NCI-H460 (cell line): ENCODE measurements around the gene WDTC1. TPM values are rescaled to one million over a fixed set of nuclear protein-coding genes. Genes with fewer than 3 reads are reported as not detected.
"Not testable (repeated sequence)": the region's sequence is repeated elsewhere in the genome, so short reads cannot be mapped to it uniquely, and the experiment has no call there.

ENCODE experiments used
- DNase-seq: peaks from one replicate; pipeline ENCODE4 v3.0.0-alpha.2; 2016; ENCODE audit warnings: low read depth; ENCODE audit errors: extremely low read depth
- polyA plus RNA-seq: library from polyadenylated mRNA; depleted of rRNA; stranded (reverse); fragments of >200 nt; gene quantifications from 2 replicates; pipeline ENCODE4 v1.2.3, GENCODE V29; 2014; cell fraction: nucleus; rRNA removed
- total RNA-seq: library from RNA; depleted of rRNA; stranded (reverse); fragments of >200 nt; shearing (Covaris generic); gene quantifications from 2 replicates; pipeline ENCODE4 v1.2.3, GENCODE V29; 2014; rRNA removed

Gene WDTC1, protein sequence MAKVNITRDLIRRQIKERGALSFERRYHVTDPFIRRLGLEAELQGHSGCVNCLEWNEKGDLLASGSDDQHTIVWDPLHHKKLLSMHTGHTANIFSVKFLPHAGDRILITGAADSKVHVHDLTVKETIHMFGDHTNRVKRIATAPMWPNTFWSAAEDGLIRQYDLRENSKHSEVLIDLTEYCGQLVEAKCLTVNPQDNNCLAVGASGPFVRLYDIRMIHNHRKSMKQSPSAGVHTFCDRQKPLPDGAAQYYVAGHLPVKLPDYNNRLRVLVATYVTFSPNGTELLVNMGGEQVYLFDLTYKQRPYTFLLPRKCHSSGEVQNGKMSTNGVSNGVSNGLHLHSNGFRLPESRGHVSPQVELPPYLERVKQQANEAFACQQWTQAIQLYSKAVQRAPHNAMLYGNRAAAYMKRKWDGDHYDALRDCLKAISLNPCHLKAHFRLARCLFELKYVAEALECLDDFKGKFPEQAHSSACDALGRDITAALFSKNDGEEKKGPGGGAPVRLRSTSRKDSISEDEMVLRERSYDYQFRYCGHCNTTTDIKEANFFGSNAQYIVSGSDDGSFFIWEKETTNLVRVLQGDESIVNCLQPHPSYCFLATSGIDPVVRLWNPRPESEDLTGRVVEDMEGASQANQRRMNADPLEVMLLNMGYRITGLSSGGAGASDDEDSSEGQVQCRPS
- 10.3 and 11.2 TPM in 2 replicates for total RNA-seq
- polyA plus RNA-seq, result 3.5 and 3.7 TPM in 2 replicates

DNA sequence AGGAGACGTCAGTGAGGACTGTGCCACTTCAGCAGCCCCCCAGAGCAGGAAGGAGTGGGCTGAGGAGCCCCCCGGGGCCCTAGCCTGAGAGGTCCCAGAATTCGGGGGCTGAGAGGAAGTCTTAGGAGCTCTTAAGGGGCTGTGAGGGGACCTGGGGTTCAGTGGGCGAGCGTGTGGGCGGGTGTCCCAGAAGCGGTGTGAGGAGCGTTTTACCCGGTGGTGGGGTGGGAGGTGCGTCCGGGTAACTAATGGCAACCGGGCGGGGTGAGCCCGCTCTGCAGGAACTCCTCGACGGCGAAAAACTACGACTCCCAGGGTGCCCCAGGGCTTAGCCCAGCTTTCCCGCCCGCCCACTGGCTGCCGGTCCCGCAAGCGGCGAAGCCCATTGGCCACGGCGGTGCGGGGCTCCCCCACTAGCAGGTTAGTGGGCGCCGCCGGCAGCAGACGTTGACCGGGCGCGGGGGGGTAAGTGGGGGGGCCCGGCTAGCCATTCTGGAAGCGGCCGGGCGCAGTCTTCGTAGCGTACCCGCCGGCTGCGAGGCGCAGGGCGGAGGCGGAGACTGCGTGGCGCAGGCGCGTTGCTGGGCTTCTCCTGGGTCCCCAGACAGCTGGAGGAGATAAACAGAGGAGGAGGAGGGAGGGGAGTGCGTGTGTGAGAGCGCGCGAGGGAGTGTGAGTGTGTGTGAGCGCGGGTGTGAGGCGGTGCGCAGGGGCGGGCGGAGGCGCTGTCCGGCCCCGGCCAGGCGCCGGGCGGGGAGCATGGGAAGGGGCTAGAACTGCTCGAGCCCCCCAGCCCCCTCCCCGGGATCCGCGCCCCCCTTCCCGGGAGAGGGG is at the start of gene WDTC1:
WDTC1 (plus strand) TSS at position 584 of the 834 bp plus-strand sequence. CDS start 26,423 bp downstream, outside the sequence.
- peak; percentile 87 for DNase-seq

DNA sequence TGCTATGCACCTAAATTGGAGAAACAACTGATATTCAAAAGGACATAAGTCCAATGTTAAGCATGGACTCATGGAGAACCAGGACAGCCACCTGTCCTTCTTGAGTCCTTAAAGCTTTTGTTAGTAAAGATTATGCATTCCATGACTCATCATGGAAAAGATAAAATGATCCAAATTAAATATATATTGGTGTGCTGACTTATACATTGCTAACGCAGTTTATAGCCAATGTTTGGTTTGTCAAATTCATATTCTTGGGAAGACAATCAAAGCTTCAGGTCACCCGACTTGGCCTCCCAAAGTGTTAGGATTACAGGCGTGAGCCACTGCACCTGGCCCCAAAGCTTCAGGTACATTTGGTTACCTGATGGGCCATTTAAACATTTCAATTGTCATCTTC is 49.8 kb upstream of the WDTC1 start:
- DNase-seq, result not testable (repeated sequence)

DNA sequence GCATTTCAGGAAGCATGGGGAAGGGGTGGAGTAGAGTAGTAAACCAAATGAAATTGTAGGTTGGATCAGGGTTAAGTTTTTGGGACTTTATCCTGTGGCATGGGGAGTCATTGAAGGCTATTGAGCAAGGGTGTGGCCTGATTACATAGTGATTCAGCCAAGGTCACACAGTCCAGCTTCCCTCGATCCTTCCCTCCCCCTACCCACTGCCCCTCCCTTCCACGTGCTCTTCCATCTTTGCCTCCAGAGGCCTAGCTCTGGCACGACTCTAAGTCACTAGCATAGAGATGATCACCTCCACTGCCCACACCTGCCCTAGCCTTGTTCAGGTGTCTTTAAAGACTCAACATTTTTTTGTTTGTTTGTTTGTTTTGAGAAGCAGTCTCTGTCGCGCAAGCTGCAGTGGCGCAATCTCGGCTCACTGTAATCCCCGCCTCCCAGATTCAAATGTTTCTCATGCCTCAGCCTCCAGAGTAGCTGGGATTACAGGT is 42.3 kb upstream of the WDTC1 start:
- peak; percentile 92 for DNase-seq

DNA sequence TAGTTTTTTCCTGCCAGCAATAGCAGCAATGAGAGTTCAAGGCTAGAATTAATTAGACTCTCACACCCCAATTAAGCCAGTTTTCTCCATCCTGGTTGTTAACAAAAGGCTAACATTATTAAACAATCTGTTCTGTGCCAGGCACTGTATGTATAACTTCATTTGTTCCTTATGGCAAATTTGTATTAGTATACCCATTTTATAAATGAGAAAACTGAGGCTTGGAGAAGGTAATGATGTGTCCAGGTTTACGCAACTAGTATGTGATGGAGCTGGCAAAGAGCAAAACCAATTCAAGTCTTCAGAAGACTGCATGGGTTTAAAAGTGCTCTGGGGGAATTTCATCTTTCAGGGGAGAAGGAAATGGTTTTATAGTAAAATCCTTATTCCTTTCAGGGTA is 41.2 kb upstream of the WDTC1 start:
- DNase-seq, result no peak

DNA sequence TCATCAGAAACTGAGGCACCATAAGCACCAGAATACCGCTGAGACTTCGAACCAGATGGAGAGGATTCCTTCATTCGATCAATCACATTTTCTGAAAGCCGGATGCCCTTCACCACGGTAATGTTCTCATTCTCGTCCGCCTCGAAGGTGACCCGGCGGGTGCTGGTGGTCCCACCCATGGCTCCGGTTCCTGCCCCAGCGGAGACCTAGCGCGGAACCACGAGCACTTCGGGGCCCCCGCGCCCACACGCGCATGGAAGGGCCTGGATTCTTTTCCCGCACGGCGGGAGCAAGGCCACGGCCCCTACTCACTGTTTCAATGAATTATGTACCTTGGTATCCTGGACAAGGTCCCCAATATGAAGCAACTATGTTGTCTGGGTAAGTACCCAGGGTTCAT is 33.1 kb upstream of the WDTC1 start:
- DNase-seq, result no peak

DNA sequence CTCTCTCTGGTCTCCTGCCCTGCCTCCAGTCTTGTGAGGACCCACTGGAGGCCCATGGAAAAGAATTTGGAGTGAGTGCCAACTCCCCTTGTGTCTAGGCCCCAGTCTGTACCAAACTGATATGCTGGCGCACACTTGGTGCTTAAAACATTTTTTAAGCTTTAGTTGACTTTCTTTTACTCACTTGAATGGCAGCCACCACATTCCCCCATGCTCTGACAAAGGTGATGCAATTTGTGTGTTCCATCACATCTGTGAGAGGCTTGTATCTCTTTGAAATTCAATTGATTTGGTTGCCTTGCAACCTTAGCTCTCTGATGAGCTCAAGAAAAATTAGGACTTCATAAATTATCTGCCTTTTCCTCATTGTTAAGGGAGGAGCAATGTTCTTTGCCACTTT is 30.5 kb upstream of the WDTC1 start:
- no peak for DNase-seq

DNA sequence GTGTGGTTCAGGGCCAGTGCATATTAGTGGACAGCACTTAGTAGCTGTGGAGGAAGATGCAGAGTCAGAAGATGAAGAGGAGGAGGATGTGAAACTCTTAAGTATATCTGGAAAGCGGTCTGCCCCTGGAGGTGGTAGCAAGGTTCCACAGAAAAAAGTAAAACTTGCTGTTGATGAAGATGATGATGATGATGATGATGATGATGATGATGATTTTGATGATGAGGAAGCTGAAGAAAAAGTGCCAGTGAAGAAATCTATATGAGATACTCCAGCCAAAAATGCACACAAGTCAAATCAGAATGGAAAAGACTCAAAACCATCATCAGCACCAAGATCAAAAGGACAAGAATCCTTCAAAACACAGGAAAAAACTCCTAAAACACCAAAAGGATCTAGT is 27.2 kb upstream of the WDTC1 start:
- DNase-seq, result not testable (repeated sequence)

DNA sequence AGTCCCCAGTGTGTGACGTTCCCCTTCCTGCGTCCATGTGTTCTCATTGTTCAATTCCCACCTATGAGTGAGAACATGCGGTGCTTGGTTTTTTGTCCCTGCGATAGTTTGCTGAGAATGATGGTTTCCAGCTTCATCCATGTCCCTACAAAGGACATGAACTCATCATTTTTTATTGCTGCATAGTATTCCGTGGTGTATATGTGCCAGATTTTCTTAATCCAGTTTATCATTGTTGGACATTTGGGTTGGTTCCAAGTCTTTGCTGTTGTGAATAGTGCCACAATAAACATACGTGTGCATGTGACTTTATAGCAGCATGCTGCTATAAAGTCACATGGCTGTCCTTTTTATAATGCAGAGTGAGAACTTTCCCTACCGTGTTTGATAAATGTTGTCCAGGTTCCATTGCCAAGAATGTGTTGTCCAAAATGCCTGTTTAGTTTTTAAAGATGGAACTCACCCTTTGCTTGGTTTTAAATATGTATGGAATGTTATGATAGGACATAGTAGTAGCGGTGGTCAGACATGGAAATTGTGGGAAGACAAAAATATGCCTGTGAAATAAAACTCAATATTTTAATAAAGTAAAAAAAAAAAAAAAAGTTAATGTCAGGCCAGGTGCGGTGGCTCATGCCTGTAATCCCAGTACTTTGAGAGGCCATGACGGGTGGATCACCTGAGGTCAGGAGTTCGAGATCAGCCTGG is 26.1 kb upstream of the WDTC1 start:
- DNase-seq, result not testable (repeated sequence)

DNA sequence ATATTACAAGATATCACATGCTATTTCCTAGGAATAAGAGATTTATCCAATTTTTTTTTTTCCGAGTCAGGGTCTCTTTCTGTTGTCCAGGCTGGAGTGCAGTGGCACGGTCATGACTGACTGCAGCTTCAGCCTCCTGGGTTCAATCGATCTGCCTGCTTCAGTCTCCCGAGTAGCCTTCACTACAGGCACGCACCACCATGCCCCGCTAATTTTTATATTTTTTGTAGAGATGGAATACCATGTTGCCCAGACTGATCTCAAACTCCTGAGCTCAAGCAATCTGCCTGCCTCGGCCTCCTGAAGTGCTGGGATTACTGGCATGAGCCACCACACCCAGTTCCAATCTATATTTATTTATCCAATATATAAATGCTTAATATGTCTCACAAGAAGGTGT is 18.0 kb upstream of the WDTC1 start:
- DNase-seq, result no peak

DNA sequence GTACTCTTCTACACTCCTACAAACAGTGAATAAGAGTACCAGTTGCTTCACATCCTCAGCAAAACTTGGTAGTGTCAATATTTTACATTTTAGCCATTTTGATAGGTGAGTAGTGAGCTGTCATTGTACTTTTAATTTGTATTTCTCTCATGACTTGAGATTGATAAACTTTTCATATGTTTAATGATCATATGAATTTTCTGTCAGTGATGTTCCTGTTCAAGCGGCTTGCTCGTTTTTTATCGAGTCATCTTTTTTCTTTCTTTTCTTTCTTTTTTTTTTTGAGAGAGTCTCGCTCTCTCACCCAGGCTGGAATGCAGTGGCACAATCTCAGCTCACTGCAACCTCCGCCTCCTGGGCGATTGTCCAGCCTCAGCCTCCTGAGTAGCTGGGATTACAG is 17.0 kb upstream of the WDTC1 start:
- DNase-seq, result no peak

DNA sequence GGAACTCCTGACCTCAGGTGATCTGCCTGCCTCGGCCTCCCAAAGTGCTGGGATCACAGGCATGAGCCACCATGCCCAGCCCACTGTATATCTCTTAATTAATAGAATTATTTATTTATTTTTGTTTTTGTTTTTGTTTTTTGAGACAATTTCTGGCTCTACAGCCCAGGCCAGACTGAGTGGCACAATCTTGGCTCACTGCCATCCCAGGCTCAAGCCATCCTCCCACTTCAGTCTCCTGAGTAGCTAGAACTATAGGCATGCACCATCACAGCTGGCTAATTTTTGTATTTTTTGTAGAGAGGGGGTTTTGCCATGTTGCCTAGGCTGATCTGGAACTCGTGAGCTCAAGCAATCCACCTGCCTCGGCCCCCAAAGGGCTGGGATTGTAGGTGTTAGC is 15.7 kb upstream of the WDTC1 start:
- DNase-seq, result no peak

DNA sequence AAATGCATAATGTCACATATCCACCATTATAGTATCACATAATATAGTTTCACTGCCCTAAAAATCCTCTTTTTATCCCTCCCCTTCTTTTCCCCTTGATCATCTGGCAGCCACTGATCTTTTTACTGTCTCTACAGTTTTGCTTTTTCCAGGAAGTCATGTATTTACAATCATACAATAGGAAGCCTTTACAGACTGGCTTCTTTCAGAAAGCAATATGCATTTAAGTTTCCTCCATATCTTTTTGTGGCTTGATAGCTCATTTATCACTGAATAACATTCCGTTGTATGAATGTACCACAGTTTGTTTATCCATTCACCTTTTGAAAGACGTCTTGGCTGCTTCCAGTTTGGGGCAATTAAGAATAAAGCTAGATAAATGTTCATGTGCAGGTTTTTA is 14.3 kb upstream of the WDTC1 start:
- DNase-seq, result no peak

DNA sequence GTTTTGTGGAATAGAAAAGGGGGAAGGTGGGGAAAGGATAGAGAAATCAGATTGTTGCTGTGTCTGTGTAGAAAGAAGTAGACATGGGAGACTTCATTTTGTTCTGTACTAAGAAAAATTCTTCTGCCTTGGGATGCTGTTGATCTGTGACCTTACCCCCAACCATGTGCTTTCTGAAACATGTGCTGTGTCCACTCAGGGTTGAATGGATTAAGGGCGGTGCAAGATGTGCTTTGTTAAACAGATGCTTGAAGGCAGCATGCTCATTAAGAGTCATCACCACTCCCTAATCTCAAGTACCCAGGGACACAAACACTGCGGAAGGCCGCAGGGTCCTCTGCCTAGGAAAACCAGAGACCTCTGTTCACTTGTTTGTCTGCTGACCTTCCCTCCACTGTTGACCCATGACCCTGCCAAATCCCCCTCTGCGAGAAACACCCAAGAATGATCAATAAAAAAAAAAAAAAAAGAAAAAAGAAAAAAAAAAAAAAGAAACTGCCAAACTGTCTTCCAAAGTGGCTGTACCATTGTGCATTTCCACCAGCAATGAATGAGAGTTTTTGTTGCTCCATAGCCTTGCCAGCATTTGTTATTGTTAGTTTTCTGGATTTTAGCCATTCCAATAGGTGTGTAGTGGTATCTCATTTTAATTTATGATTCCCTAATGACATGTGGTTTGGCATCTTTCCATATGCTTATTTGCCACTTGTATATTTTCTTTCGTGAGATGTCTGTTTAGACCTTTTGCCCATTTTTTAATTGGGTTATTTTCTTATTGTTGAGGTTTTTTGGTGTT is 13.5 kb upstream of the WDTC1 start:
- DNase-seq, result not testable (repeated sequence)

DNA sequence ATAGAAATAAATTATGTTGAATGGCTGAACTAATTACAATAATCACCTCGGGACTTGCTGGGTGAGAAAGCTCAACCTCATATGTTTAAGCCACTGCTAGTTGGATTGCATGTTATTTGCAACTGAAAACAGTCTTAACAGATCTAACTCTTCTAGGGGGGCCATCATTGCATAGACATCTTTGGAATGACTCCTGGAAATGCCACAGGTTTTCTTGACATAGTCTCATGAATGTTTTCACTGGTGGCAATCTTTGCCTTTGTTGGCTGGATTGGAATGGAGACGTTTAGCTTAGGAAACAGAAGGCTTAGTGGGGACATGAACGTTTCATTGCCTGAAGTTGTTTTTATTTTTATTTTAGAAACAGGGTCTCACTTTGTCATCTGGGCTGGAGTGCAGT is 8.8 kb upstream of the WDTC1 start:
- DNase-seq, result no peak

DNA sequence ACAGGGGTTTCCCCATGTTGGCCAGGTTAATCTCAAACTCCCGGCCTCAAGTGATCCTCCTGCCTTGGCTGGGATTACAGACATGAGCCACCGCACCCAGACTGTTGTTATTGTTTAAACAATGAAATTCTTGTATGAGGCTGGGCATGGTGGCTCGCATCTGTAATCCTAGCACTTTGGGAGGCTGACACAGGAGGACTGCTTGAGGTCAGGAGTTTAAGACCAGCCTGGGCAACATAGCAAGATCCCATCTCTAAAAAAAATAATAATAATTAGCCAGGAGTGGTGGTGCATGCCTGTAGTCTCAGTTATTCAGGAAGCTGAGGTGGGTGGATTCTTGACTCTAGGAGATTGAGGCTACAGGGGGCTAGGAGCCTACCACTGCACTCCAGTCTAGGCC is 6.7 kb upstream of the WDTC1 start:
- no peak for DNase-seq

DNA sequence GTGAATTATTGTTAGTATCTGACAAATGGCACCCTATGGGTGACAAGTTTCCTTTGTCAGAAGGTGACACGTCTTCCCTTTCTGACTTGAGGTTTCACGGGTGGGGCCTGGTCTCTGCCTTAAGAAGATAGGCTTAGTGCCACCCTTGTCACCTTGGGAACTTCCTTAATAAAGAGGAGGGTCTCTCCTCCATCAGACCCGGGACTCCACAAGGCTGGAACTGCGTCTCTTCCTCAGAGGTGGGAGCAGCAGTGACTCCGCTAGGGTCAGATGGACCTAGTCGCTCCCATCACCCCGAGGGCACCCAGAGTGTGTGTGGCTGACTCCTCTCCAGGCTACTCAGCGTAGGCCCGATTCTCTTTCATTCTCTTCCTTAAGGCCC is 774 bp upstream of the WDTC1 start:
- no peak for DNase-seq

DNA sequence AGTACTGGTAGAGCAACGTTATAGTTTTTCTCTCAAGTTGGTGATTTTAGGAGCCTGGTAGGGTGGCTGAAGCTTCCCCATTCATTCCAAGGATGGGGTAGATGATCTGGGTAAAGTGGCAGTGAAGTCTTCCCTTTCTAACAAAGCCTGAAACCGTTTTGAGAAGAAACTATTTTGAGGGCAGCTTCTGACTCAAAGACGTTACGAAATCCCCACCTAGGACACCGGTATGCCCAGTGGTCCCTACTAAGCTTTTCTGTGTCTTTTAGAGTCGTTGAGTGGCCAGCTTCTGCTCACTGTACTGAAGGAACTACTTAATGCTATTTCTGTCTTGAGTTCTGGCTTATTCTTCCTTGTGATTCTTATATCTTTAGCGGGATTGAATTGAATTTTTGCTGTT is 1.4 kb downstream of the WDTC1 start:
- no peak for DNase-seq

DNA sequence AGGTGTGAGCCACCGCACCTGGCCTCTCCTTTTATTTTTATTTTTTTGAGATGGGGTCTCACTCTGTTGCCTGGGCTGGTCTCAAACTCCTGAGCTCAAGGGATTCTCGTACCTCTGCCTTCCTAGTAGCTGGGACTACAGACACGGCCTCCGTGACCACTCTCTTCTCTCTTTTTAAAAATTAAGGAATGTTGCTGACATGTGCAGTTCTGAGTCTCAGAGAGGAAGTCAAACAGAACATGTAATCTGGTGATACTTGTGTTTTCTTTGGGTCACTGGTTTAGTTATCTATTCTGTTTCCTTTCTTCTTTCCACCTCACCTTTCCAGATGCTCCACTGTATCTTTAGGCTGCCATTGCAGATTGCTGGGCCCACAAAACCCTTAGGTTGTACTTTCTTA is 2.7 kb downstream of the WDTC1 start:
- no peak for DNase-seq

DNA sequence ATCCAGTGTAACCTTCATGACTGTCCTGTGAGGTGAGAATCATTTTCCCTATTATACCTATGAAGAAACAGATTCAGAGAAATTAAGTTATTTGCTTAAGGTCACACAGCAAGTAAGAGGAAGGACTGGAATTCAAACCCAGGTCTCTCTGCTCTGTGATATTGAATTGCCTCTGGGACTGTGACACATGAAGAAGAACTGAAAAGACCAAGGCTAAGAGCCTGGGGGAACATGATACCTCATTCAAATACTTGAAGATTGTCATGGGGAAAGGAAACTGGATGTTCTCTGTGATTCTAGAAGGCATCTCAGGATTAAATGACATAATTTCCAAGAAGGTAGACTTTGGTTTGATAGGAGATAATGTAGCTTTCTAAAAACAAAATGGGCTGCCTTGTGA is 3.6 kb downstream of the WDTC1 start:
- DNase-seq, result no peak

DNA sequence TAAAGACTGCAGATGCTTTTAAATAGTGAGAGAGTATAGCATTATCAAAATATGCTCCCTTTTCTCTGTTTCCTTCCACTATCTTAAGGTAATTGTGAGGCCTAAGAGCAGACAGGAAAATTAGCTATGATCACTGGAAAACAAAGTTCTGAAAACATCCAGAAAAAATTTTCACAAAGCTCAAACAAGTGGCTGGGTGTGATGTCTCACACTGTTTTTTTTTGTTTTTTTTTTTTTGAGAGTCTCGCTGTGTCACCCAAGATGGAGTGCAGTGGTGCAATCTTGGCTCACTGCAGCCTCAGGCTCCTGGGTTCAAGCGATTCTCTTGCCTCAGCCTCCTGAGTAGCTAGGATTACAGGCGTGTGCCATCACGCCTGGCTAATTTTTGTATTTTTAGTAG is 7.2 kb downstream of the WDTC1 start:
- no peak for DNase-seq
